ENCODE measurements around the gene SELENOP.

SELENOP gene

GRCh38 chr5:42842921-42843641 lies 31.4 kb upstream of the SELENOP start:
- Histone ChIP-seq H3K27ac (no peak overlapping the region), H3K4me3 (ENCODE audit: low read depth, low read length) (no peak overlapping the region), H3K36me3 (replicated peaks) (no peaks in the 10 kb centered on the region), H3K27me3 (replicated peaks) (no peaks in the 10 kb centered on the region)
- no peak for DNase-seq
- in situ Hi-C loops (cut with HindIII; ENCODE audit: low pct_ligation_motif_present, low sequenced_read_pairs) = no loop called here
- TF ChIP-seq, protein P1, sequence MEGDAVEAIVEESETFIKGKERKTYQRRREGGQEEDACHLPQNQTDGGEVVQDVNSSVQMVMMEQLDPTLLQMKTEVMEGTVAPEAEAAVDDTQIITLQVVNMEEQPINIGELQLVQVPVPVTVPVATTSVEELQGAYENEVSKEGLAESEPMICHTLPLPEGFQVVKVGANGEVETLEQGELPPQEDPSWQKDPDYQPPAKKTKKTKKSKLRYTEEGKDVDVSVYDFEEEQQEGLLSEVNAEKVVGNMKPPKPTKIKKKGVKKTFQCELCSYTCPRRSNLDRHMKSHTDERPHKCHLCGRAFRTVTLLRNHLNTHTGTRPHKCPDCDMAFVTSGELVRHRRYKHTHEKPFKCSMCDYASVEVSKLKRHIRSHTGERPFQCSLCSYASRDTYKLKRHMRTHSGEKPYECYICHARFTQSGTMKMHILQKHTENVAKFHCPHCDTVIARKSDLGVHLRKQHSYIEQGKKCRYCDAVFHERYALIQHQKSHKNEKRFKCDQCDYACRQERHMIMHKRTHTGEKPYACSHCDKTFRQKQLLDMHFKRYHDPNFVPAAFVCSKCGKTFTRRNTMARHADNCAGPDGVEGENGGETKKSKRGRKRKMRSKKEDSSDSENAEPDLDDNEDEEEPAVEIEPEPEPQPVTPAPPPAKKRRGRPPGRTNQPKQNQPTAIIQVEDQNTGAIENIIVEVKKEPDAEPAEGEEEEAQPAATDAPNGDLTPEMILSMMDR (IDR thresholded peaks at IDR 0.05; ENCODE audit: low read depth, low read length, missing control alignments) = no peak

- Histone ChIP-seq H3K36me3 (replicated peaks) (no peaks in the 10 kb centered on the region), H3K4me3 (ENCODE audit: low read depth, low read length) (no peak overlapping the region), H3K27ac (no peak overlapping the region), H3K27me3 (replicated peaks) (no peaks in the 10 kb centered on the region)
- no peak for DNase-seq
- TF ChIP-seq, protein P1 (IDR thresholded peaks at IDR 0.05; ENCODE audit: low read depth, low read length, missing control alignments) = no peak
- in situ Hi-C loops (cut with HindIII; ENCODE audit: low pct_ligation_motif_present, low sequenced_read_pairs) = no loop called here
These were observed 29.3 kb upstream of the SELENOP start for GRCh38 chr5:42840842-42841567.

DNA sequence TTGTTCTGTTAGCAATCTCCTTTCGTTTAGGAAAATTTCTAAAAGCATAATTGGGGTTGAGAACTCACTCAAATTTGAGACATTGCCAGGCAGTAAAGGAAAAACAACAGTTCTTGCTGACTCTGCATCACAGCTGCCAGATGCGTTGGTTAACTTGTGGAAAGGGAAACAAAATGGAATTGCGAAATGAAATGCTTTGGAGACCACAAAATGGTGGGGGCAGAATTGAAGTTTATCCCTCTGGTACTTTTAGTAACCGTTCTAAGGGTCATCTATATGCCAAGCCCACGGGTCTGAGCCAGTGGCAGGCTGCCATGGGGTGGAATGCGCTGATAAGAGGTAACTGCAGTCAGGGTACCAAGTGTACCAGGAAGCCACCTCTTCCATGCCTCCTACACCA lies 28.6 kb upstream of the SELENOP start:
- DNase-seq = peak; percentile 59
- no peaks in the 10 kb centered on the region for H3K27me3 ChIP-seq (replicated peaks)
- in situ Hi-C loops (cut with HindIII; ENCODE audit: low pct_ligation_motif_present, low sequenced_read_pairs) = no loop called here
- TF ChIP-seq, protein P1 (IDR thresholded peaks at IDR 0.05; ENCODE audit: low read depth, low read length, missing control alignments) = no peak
- no peak overlapping the region for H3K27ac ChIP-seq
- no peak overlapping the region for H3K4me3 ChIP-seq (ENCODE audit: low read depth, low read length)
- H3K36me3 ChIP-seq (replicated peaks) = no peaks in the 10 kb centered on the region

GRCh38 chr5:42839196-42839595 lies 27.5 kb upstream of the SELENOP start:
- H3K27me3 ChIP-seq (replicated peaks) = no peaks in the 10 kb centered on the region
- no peak for DNase-seq
- no peak overlapping the region for H3K27ac ChIP-seq
- H3K4me3 ChIP-seq (ENCODE audit: low read depth, low read length) = no peak overlapping the region
- no peaks in the 10 kb centered on the region for H3K36me3 ChIP-seq (replicated peaks)
- TF ChIP-seq, protein P1 (IDR thresholded peaks at IDR 0.05; ENCODE audit: low read depth, low read length, missing control alignments) = no peak
- in situ Hi-C loops (cut with HindIII; ENCODE audit: low pct_ligation_motif_present, low sequenced_read_pairs) = no loop called here

- Histone ChIP-seq H3K4me3 (ENCODE audit: low read depth, low read length) (no peak overlapping the region), H3K27ac (no peak overlapping the region), H3K36me3 (replicated peaks) (no peaks in the 10 kb centered on the region), H3K27me3 (replicated peaks) (no peaks in the 10 kb centered on the region)
- TF ChIP-seq, protein P1 (IDR thresholded peaks at IDR 0.05; ENCODE audit: low read depth, low read length, missing control alignments) = no peak
- in situ Hi-C loops (cut with HindIII; ENCODE audit: low pct_ligation_motif_present, low sequenced_read_pairs) = no loop called here
- no peak for DNase-seq
These were observed 25.9 kb upstream of the SELENOP start for GRCh38 chr5:42837601-42838000.
